Type B pancreatic cell (in vitro differentiated cells): ENCODE measurements around the gene LCN10. TPM values are rescaled to one million over a fixed set of nuclear protein-coding genes. Genes with fewer than 3 reads are reported as not detected.

ENCODE experiments used
- DNase-seq: peaks from one replicate; pipeline ENCODE4 v3.0.0; 2021; ENCODE audit warnings: mixed read lengths; ENCODE audit not compliant: unreplicated experiment; ENCODE audit errors: extremely low spot score
- H3K27ac Mint-ChIP-seq: 2 replicates; pipeline ENCODE4 v1.8.0; 2021; ENCODE audit warnings: mild to moderate bottlenecking, mixed read lengths
- H3K27me3 Mint-ChIP-seq: 2 replicates; pipeline ENCODE4 v1.8.0; 2021; ENCODE audit warnings: mixed read lengths
- H3K36me3 Mint-ChIP-seq: 2 replicates; pipeline ENCODE4 v1.8.0; 2021; ENCODE audit warnings: mixed read lengths
- H3K4me1 Mint-ChIP-seq: one replicate; pipeline ENCODE4 v1.8.0; 2021; ENCODE audit warnings: mixed read lengths; ENCODE audit not compliant: unreplicated experiment
- H3K4me3 Mint-ChIP-seq: 2 replicates; pipeline ENCODE4 v1.8.0; 2021; ENCODE audit warnings: mild to moderate bottlenecking, mixed read lengths
- H3K9me3 Mint-ChIP-seq: 2 replicates; pipeline ENCODE4 v1.8.0; 2021; ENCODE audit warnings: mixed read lengths
- total RNA-seq: library from RNA; stranded (reverse); gene quantifications from 2 replicates; pipeline ENCODE4 v1.2.1, GENCODE V29; 2021; ENCODE audit warnings: low replicate concordance
- TF ChIP-seq, protein P1 (sequence below): fragments of 200-600 bp; sonication (generic); conservative IDR thresholded peaks from 2 replicates; pipeline ENCODE4 v1.5.0; 2021; ENCODE audit warnings: antibody characterized with exemption, mild to moderate bottlenecking

LCN10 gene
- total RNA-seq, 1 donor from 2014 or later, result not detected

DNA sequence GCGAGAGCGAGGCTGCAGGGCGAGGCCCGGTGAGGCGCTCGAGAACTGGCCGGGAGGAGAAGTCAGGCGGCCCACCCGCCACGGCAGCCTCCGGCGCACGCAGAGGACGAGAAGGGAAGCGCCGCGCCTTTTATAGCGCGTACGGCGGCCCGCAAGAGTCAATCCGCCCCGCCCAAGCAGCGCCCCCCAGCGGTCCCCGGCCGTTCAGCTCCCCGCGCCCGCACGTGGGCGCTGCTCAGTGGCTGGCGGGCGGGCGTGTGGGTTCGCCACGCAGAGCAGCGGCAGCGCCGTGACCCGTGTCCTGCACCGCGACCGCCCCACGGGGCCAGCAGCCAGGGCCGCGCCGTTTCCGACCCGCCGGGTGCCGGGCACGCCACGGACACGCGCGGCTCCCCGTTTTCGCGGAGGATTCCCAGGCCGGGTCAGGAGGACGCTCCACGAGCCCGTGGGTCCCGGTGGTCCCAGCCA lies 14.6 kb downstream of the LCN10 start:
- Mint-ChIP-seq H3K36me3 (peaks cover 23% of the 10 kb centered on the region), H3K27me3 (peaks cover 5% of the 10 kb centered on the region), H3K4me3 (peak overlapping the region; percentile 70), H3K9me3 (no peaks in the 10 kb centered on the region), H3K4me1 (peaks cover 27% of the 10 kb centered on the region), H3K27ac (no peak overlapping the region)
- TF ChIP-seq, protein P1, sequence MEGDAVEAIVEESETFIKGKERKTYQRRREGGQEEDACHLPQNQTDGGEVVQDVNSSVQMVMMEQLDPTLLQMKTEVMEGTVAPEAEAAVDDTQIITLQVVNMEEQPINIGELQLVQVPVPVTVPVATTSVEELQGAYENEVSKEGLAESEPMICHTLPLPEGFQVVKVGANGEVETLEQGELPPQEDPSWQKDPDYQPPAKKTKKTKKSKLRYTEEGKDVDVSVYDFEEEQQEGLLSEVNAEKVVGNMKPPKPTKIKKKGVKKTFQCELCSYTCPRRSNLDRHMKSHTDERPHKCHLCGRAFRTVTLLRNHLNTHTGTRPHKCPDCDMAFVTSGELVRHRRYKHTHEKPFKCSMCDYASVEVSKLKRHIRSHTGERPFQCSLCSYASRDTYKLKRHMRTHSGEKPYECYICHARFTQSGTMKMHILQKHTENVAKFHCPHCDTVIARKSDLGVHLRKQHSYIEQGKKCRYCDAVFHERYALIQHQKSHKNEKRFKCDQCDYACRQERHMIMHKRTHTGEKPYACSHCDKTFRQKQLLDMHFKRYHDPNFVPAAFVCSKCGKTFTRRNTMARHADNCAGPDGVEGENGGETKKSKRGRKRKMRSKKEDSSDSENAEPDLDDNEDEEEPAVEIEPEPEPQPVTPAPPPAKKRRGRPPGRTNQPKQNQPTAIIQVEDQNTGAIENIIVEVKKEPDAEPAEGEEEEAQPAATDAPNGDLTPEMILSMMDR, result peak; percentile 95
- peak; percentile 96 for DNase-seq

- H3K27me3 Mint-ChIP-seq, result peaks cover 5% of the 10 kb centered on the region
- H3K9me3 Mint-ChIP-seq, result no peaks in the 10 kb centered on the region
- no peak for DNase-seq
- peak overlapping the region; percentile 99 for H3K4me3 Mint-ChIP-seq
- H3K4me1 Mint-ChIP-seq, result peaks cover 20% of the 10 kb centered on the region
- H3K36me3 Mint-ChIP-seq, result peaks cover 23% of the 10 kb centered on the region
- TF ChIP-seq, protein P1, result peak; percentile 69
- H3K27ac Mint-ChIP-seq, result peak overlapping the region; percentile 96
These were observed 16.0 kb downstream of the LCN10 start for GRCh38 chr9:136726631-136727191.

GRCh38 chr9:136726118-136726517 lies 16.6 kb downstream of the LCN10 start:
- peaks cover 5% of the 10 kb centered on the region for H3K27me3 Mint-ChIP-seq
- H3K27ac Mint-ChIP-seq, result peak overlapping the region; percentile 96
- TF ChIP-seq, protein P1, result no peak
- H3K4me1 Mint-ChIP-seq, result peaks cover 23% of the 10 kb centered on the region
- no peaks in the 10 kb centered on the region for H3K9me3 Mint-ChIP-seq
- no peak for DNase-seq
- peak overlapping the region; percentile 99 for H3K4me3 Mint-ChIP-seq
- H3K36me3 Mint-ChIP-seq, result peaks cover 26% of the 10 kb centered on the region

DNA sequence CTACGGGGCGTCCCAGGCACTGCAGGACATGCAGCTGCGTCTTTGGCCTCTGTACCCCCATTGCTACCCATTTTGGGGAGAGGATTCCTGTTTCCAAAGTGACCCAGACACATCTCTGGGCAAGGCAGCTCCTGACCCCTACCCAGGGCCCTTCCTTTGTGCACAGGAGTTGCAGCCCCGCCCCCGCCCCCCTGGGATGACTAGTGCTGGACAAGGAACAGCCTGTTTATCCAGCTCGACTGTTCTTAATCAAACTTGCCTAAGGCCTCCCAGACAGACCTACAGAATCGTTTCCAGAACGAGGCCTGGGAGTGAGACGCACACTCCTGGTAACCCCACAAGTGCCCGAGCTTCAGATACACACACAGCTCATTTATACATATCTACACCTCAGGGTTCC lies 17.1 kb downstream of the LCN10 start:
- peaks cover 5% of the 10 kb centered on the region for H3K27me3 Mint-ChIP-seq
- peak overlapping the region; percentile 96 for H3K27ac Mint-ChIP-seq
- peaks cover 27% of the 10 kb centered on the region for H3K36me3 Mint-ChIP-seq
- H3K4me3 Mint-ChIP-seq, result peak overlapping the region; percentile 99
- no peaks in the 10 kb centered on the region for H3K9me3 Mint-ChIP-seq
- peaks cover 25% of the 10 kb centered on the region for H3K4me1 Mint-ChIP-seq
- DNase-seq, result no peak
- TF ChIP-seq, protein P1, result no peak

DNA sequence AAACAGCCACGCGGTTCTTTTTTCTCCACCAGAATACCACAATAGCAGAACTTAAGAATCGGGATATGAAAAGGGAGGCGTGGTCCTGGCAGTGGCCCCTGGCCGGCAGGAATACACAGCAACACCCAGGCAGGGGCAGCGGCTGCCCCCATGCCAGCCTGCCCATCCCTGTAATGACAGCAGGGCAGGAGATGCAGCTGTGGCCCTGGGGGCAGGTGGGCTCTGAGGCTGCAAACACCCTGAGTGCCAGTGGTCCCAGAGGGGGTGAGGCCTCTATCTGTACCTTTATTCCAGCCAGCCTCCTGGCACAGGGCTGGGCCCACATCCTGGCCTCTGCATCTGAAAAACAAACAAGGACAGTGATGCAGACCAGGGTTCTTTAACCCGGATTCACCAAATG lies 18.0 kb downstream of the LCN10 start:
- peak overlapping the region; percentile 53 for H3K27ac Mint-ChIP-seq

More for the DNA sequence above, 18.0 kb downstream of the LCN10 start:
- TF ChIP-seq, protein P1, result no peak
- Mint-ChIP-seq H3K36me3 (peaks cover 27% of the 10 kb centered on the region), H3K27me3 (peaks cover 5% of the 10 kb centered on the region), H3K9me3 (no peaks in the 10 kb centered on the region), H3K4me1 (peaks cover 24% of the 10 kb centered on the region), H3K4me3 (no peak overlapping the region)
- no peak for DNase-seq
